Measurements from ENCODE around the gene EIPR1. TPM values are rescaled to one million over a fixed set of nuclear protein-coding genes. Genes with fewer than 3 reads are reported as not detected.

The EIPR1 gene
- total and polyA plus RNA-seq, 2 of the 13 experiments (the other 11 are each of a cell fraction or from before 2014, with no cell fraction given), result 70.0 to 96.3 TPM

- whole genome bisulfite sequencing (ENCODE audit: low lambda C conversion rate), result 99% methylated on average over 11 of the region's 11 CpGs
- ATAC-seq, result no peak
- intact Hi-C loops (cut with micrococcal nuclease; ENCODE audit: unreplicated experiment), result no loop called here
- H2AFZ ChIP-seq (ENCODE audit: low read length), result no peak overlapping the region
- H3K4me1 ChIP-seq (ENCODE audit: insufficient read depth, low read length), result no peaks in the 10 kb centered on the region
- H4K20me1 ChIP-seq (ENCODE audit: insufficient read depth, low read length), result no peaks in the 10 kb centered on the region
- no TSS peak for BruUV-seq (replicated peaks)
- no peaks in the 10 kb centered on the region for H3K79me2 ChIP-seq (ENCODE audit: insufficient read depth, low read length)
- CTCF ChIA-PET (ENCODE audit: low intra/inter-chr PET ratio, low total read pairs), result no interaction called here
- H3K27me3 ChIP-seq (ENCODE audit: control insufficient read depth in 1 of 2, insufficient read depth in 2 of 2, low read length in 2 of 2), result no peaks in the 10 kb centered on the region
- H3K9ac ChIP-seq (ENCODE audit: insufficient read depth, low read depth, low read length), result no peak overlapping the region
- TF ChIP-seq ZNF574 (CRISPR knock-in tag; IDR thresholded peaks at IDR 0.05) (no peak), GTF3A (CRISPR knock-in tag; conservative IDR thresholded peaks at IDR 0.05) (no peak), FIP1L1 (IDR thresholded peaks at IDR 0.05; ENCODE audit: borderline replicate concordance, insufficient read depth, low read depth, low read length) (no peak), CHCHD3 (CRISPR knock-in tag; IDR thresholded peaks at IDR 0.05) (no peak), SP1 (IDR thresholded peaks at IDR 0.05) (no peak), SP1 (CRISPR knock-in tag; IDR thresholded peaks at IDR 0.05) (no peak), FOXA3 (CRISPR knock-in tag; IDR thresholded peaks at IDR 0.05) (no peak), THRA (CRISPR knock-in tag; IDR thresholded peaks at IDR 0.05; ENCODE audit: borderline replicate concordance) (no peak), FOXK1 (CRISPR knock-in tag; IDR thresholded peaks at IDR 0.05; ENCODE audit: borderline replicate concordance, low read depth) (no peak), ZMYM2 (CRISPR knock-in tag; IDR thresholded peaks at IDR 0.05) (no peak), SKI (IDR thresholded peaks at IDR 0.05; ENCODE audit: partially characterized antibody) (no peak), ATRX (CRISPR knock-in tag; IDR thresholded peaks at IDR 0.05; ENCODE audit: borderline replicate concordance) (no peak), ZMAT3 (CRISPR knock-in tag; conservative IDR thresholded peaks at IDR 0.05) (no peak)
- TF ChIP-seq, protein P1, sequence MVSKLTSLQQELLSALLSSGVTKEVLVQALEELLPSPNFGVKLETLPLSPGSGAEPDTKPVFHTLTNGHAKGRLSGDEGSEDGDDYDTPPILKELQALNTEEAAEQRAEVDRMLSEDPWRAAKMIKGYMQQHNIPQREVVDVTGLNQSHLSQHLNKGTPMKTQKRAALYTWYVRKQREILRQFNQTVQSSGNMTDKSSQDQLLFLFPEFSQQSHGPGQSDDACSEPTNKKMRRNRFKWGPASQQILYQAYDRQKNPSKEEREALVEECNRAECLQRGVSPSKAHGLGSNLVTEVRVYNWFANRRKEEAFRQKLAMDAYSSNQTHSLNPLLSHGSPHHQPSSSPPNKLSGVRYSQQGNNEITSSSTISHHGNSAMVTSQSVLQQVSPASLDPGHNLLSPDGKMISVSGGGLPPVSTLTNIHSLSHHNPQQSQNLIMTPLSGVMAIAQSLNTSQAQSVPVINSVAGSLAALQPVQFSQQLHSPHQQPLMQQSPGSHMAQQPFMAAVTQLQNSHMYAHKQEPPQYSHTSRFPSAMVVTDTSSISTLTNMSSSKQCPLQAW (CRISPR knock-in tag; IDR thresholded peaks at IDR 0.05), result no peak
- no peak overlapping the region for H3K27ac ChIP-seq (ENCODE audit: extremely low read length, insufficient read depth, low read length)
- H3K4me3 ChIP-seq (replicated peaks in 1 of 3; ENCODE audit: insufficient read depth in 1 of 3, low read depth in 2 of 3, low read length in 3 of 3), result no peak overlapping the region
- H3K4me2 ChIP-seq (ENCODE audit: low read depth, low read length), result no peak overlapping the region
- H3K9me3 ChIP-seq (ENCODE audit: low read length), result no peaks in the 10 kb centered on the region
- POLR2A ChIA-PET, result no interaction called here
- peaks cover 12 to 37% of the 10 kb centered on the region in 2 experiments for H3K36me3 ChIP-seq (replicated peaks in 1 of 2; ENCODE audit: control insufficient read depth in 1 of 2, insufficient read depth in 2 of 2, low read length in 2 of 2)
- in situ Hi-C loops (cut with HindIII; ENCODE audit: extremely low pct_ligation_motif_present, low pct_unique_long_range_greater_than_20kb), result no loop called here
- DNase-seq (ENCODE audit: low spot score), result no peak
- no peak for FAIRE-seq
Measured at GRCh38 chr2:3343012-3343411, 34.6 kb downstream of the EIPR1 start.

Data from HepG2 (cell line).